Panc1 (cell line): ENCODE measurements around the gene FOS.

ENCODE experiments used
- TF ChIP-seq, protein P1 (sequence below): fragments of 450-650 bp; IDR thresholded peaks from 2 replicates; pipeline ENCODE4 v1.5.1; 2017; ENCODE audit warnings: mild to moderate bottlenecking
- TF ChIP-seq, protein P2 (sequence below), 2 experiments: IDR thresholded peaks; 2 replicates each; pipeline ENCODE4 v1.6.1; 2011 to 2012; ENCODE audit warnings: low read depth in 2 of 2, control low read depth in 1 of 2, low read length in 1 of 2, mild to moderate bottlenecking in 1 of 2, moderate library complexity in 1 of 2; ENCODE audit not compliant: insufficient read depth in 1 of 2

DNA sequence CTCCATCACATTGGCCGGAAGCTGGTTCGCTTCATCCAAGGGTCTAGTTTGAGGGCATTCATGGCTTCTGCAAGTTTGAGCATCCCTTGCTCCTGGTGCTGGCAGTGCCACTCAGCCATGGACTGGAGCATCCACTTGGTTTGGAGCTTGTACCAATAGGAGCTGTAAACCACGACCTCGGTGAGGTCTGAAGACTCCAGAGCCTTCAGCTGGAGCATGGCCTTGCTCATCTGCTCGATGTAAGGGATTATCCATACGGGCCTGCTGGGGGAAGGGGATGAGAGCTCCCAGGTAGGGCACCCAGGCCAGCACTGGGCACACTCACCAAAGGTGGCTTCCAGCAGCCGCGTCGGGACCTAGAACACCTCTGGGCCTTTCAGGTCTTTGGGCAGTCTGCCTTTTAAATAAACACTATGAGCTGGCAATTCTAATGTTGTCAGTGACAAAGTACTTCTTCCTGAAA lies 13.5 kb downstream of the FOS start:
- TF ChIP-seq, protein P1, sequence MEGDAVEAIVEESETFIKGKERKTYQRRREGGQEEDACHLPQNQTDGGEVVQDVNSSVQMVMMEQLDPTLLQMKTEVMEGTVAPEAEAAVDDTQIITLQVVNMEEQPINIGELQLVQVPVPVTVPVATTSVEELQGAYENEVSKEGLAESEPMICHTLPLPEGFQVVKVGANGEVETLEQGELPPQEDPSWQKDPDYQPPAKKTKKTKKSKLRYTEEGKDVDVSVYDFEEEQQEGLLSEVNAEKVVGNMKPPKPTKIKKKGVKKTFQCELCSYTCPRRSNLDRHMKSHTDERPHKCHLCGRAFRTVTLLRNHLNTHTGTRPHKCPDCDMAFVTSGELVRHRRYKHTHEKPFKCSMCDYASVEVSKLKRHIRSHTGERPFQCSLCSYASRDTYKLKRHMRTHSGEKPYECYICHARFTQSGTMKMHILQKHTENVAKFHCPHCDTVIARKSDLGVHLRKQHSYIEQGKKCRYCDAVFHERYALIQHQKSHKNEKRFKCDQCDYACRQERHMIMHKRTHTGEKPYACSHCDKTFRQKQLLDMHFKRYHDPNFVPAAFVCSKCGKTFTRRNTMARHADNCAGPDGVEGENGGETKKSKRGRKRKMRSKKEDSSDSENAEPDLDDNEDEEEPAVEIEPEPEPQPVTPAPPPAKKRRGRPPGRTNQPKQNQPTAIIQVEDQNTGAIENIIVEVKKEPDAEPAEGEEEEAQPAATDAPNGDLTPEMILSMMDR, result no peak
- TF ChIP-seq, protein P2, sequence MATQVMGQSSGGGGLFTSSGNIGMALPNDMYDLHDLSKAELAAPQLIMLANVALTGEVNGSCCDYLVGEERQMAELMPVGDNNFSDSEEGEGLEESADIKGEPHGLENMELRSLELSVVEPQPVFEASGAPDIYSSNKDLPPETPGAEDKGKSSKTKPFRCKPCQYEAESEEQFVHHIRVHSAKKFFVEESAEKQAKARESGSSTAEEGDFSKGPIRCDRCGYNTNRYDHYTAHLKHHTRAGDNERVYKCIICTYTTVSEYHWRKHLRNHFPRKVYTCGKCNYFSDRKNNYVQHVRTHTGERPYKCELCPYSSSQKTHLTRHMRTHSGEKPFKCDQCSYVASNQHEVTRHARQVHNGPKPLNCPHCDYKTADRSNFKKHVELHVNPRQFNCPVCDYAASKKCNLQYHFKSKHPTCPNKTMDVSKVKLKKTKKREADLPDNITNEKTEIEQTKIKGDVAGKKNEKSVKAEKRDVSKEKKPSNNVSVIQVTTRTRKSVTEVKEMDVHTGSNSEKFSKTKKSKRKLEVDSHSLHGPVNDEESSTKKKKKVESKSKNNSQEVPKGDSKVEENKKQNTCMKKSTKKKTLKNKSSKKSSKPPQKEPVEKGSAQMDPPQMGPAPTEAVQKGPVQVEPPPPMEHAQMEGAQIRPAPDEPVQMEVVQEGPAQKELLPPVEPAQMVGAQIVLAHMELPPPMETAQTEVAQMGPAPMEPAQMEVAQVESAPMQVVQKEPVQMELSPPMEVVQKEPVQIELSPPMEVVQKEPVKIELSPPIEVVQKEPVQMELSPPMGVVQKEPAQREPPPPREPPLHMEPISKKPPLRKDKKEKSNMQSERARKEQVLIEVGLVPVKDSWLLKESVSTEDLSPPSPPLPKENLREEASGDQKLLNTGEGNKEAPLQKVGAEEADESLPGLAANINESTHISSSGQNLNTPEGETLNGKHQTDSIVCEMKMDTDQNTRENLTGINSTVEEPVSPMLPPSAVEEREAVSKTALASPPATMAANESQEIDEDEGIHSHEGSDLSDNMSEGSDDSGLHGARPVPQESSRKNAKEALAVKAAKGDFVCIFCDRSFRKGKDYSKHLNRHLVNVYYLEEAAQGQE (IDR thresholded peaks at IDR 0.05; ENCODE audit: insufficient read depth in 1 of 2, low read depth in 2 of 2, low read length in 1 of 2), result no peak
